HG03575 (cell line): ENCODE data around the gene ARID1B.

Source experiments
- ATAC-seq: cut with Tn5 transposase; IDR thresholded peaks from one replicate; pipeline ENCODE4 v1.9.1; 2021; ENCODE audit not compliant: unreplicated experiment, insufficient number of reproducible peaks, low FRiP score; ENCODE audit errors: extremely low read depth

The ARID1B gene

DNA sequence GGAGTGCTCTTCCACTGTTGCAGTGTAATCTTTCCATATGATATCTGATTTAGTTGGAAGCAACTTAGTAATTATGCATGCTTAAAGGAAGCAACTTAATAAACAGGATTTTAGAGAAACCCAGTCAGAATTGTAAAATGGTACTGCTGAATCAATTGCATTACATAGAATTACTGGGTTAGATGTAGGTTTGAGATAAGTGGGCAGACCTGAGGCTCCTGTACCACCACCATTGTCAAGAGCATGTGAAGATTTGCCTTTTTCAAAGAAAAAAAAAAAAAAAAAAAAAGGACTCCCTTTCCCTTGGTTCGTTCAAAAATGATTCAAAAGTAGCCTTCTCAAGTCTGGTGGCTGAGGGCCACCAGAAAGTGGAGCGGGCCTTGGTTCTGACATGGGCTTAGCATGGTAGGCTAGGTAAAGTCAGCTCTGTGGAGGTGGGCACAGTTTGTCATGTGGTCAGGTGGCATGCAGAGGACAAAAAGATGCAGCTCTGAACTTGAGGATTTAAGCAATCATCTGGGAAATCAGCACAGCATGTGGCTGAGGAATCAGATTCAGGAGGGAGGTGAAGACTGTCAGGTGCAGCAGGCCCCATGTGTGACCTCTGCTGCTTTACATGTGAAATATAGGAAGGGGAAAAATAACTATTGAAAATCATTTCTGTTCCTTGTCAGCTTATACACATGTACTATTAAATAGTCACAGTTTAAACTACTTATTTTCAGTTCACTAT is 32.4 kb downstream of the ARID1B start:
- no peak for ATAC-seq

DNA sequence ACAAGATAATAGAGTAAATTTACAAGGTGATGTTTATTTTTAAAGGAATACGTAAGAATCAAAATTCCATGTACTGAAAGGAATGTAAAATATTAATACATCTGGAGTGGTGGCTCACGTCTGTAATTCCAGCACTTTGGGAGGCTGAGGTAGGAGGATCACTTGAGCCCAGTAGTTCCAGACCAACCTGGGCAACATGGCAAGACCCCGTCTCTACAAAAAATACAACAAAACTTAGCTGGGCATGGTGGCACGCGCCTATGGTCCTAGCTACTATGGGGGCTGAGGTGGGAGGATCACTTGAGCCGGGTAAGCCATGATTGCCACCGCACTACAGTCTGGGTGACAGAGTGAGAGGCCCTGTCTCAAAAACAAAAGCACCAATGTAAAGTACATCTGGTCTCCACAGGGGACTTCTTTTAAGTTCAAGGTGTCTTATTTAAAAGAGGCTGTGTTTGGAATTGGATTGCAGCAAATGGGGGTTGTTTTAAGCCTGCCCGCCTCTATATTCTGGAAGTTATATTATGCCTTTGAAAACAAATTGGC is 36.9 kb downstream of the ARID1B start:
- no peak for ATAC-seq

DNA sequence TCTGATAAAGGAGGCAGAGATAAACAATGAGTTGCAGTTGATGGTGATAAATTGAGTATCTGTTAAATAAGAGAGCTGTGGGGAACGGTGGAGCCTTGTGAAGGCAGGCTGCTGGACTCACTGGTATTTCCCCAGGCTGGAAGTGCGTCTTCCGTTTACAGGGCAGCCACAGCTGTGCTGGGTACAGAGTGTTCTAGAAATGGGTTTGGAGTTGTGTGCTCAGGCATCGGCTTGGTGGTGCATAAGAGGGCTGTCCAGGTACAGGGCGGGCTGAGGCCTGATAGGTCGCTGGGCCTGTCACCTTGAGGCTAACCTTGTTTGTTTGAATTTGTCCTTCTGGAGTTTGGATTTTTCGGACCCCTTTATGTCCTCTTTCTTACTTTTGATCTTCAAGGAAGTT is 39.3 kb downstream of the ARID1B start:
- ATAC-seq, result no peak

DNA sequence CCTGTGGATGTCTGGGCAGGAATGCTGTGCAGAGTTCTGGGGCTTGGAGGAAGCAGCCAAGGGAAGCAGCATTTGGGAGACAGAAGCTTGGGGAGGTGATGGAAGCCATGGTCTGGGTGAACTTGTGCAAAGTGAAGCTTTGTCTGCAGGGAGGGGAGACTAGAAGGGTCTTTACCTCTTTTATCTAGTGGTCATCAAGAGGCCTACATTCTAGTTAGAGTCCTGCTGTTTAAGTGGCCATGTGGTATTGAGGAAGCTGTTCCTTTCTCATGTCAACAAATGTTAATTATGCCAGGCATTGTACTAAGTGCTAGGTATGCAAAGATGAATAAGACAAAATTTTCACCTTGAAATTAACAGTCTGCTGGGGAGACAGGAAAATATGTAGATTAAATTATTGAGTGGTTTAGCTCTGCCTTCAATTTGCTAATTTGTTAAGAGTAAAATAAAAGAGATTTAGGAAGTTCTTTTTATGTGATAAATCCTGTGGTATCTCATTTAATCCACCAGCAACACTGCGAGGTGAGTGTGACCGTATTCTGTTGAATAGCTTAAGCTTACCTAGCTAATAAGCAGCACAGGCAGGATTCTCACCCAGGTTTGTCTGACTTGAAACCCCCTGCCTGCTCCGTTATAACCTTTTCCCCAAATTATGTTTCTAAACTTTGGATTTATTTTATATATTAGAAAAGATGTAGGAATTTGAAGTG is 43.1 kb downstream of the ARID1B start:
- ATAC-seq, result no peak

DNA sequence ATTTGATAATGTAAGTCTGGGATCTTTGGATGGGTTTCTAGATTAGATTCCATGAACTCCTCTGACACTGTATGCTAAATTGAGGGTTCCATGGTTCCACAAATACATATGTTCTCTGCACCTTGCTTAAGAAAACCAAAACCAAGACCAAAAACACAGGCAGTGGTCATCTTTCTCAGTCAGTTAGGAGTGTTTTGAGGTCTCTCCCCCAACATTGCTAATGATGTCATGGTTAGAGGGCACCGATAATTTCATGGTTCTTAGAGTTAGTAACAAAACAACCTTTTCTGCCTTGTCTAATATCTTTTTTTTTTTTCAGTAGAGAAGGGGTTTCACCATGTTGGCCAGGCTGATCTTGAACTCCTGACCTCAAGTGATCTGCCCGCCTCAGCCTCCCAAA is 44.5 kb downstream of the ARID1B start:
- no peak for ATAC-seq

DNA sequence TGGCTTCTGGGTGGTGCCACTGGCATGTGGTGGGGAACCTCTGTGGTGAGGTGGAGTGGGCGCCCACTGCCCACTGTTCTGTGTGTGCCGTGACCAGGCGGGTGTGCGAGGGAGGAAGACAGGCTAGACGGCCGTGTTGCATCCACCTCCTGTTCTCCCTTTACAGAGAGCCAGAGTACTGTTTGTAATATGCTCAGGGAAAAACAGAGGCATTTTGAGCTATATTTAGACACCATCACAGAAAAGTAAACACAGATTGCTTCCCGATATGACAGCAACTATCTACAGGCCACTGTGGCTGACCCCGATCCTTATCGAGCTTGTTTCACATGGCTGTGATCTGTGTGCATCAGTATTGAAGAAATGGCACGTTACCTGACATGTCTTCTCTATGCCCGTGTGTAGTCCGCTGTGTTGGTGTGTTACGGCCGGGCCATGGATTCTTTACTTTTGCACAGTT is 45.6 kb downstream of the ARID1B start:
- no peak for ATAC-seq

DNA sequence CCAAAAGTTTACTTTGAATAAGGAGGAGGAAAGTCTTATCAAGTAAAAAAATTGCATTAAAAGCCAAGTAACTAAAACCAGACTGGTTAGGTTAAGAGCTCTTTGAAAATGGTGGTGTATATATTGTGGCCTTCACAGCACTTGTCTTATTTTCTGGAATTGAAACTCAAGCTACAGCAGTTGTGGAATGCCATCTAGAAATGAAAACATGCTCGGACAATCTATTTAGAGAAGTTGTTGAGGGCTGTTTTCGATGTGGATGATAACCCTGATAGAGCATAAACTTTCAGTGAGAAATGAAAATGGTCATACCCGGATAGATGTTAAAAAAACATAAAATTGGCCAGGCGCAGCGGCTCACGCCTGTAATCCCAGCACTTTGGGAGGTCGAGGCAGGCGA is 47.0 kb downstream of the ARID1B start:
- ATAC-seq, result no peak

DNA sequence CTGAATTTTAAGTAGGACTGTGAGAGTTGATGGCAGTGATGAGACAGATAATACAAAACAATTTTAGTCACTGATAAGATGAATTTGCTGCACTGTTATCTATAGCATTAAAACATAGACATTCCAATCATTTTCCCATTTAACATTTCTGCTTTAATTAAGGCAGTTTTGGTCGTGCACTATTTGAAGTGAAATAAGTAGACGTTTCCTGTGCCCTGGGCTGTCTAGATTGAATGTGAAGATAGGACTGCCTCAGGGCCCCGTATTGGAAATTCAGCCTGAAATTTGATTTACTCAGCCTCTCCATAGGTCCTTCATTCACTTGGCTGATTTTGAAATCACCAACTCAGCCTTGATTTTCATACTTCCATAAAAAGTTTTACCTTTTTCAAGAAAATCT is 48.3 kb downstream of the ARID1B start:
- ATAC-seq, result no peak

DNA sequence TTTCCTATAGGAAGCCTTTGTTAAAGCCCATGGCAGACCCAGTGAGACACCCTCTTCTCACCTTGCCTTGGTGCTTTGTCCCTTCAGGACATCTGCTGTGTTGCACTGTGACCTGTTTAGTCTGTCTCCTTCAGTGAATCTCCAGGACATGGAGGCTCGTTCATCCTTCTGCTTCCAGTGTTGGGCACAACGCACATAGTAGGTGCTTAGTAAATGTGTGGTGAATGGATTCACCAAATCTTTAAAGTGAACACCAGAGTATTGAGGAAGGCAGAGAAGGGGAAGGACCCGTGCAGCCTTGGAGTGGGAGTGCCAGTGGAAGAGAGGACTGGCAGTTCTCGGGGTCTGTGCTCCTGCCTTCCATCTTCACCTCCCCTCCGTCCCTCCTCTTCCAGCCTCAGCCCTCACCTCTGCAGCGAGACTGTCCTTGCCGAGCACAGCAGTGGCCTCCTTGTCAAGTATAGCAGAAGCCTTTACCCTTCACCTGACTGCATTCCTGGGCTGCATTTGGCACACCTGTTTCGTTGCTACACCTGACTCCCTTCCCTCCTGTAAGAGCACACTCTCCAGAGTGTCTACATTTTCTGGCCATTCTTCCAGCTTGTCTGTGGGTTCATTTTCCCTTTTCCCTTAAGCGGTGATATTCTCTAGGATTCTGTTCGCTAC is 49.2 kb downstream of the ARID1B start:
- ATAC-seq, result no peak

DNA sequence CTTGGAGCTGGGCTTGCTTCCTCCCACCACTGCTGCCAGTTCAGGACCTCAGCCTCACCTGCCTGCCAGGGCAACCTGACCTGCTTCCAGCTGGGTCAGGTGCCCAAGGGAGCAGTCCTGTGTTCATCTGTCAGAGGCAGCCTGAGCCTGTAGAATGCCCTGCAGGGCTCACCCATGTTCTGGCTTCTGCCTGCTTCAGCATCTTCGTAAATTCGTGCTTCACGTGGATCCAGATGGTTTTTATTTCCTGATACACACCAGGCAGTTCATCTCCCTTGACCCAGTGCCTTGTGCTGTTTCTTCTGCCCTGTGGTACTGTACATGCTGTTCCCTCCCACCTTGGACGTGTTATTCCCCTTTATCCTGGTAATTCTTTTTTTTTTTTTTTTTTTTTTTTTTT is 50.2 kb downstream of the ARID1B start:
- no peak for ATAC-seq

DNA sequence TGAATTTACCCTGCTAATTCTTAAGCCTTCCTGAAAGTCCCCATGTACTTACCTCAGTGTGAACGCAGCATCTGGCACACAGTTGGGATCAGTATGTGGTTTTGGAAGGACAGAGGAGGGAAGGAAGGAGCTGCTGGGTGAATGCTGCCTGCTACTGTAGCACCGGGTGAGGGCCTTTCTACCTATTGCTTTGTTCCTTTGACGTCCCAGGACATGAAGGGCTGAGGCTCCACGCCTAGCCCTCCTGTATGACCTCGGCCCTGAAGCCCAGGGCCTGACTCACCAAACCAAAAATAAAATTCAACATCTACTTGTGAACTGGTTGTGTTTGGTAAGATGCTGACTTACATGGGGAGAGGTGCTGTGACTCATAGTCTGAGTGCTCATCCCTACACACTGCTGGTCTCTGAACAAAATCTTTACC is 51.1 kb downstream of the ARID1B start:
- ATAC-seq, result no peak

DNA sequence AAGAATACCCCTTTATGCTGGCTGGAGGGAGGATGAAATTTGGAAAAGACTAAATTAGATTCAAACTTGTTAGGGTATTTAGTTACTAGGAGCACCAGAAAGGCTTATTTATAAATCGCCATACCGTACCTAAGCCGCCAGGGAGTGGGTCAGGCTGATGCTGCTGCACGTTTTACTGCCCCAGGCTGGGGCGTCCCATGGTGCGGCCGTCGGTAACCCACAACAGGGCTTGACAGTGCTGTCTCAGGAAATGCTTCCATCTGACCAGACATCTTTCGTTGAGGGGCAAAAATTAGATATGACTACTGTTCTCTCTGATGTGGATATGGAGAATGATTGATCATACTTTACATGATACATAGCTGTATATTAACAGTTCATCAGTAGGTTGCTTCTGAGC is 52.9 kb downstream of the ARID1B start:
- no peak for ATAC-seq

DNA sequence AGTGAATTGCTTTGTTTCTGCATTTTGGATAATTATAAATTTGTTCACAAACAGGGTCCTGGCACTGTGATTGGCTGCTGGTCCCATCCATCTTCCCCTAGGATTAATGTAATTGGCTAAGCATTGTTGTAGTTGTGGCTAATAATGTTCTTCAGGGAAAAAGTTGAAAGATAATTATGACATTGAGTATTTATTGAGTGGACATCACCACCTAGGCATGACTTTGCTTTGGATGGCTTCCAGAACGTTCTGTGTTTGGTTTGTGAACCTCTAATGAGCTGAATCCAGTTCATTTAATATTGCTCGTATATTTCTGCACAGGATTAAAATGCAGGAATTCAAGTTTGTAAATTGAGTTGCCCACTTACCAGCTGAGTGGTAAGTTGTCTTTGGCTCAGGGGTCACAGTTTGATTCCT is 55.1 kb downstream of the ARID1B start:
- ATAC-seq, result no peak

DNA sequence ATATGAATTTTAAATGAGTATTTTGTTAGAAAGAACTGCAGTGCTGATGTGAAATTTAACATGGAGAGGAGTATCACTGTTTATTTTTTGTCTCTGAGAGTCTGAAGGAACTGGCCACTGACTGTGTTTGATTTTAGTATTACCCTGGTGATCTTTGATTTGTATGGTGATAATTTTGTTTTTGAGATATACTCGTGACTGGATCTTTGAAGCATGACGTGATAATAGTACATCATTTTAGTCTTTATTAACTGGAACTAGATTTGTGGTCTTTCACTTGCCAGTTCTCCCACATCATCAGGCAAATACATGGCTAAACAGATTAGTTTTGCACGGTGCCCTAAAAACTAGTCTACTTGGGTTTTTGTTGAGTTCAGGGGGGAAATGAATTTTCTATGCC is 55.5 kb downstream of the ARID1B start:
- ATAC-seq, result no peak

DNA sequence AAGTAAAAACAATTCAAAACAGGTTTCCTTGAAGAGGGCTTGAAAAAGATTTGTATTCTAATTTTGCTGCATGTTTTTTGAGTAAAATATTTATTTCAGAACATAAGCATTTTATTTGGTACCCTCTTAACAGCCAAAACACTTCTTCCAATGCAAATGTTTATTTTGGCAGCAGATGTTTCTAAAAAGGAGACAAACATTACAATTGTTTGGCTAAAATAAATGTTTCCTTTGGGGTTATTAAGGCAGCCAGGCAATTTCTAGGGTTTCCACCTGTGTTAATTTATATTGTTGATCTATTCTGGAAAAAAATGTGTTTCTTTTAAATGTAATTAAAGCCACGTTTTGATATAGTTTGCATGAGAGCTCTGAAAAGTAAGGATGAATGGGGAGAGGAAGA is 56.6 kb downstream of the ARID1B start:
- ATAC-seq, result no peak

DNA sequence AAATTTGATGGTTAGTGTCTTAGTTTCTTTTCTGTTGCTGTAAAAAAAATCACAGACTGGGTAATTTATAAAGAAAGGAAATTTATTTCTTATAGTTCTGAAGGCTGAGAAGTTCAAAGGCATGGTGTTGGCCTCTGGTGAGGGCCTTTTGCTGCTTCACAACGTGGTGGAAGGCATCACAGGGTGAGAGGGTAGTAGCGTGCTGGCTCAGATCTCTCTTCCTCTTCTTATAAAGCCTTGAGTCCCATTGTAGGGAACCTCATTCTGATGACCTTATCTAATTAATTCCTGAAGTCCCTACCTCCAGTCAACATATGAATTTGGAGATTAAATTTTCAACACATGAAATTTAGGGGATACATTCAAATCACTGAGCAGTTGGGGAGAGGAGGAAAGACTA is 62.0 kb downstream of the ARID1B start:
- no peak for ATAC-seq

DNA sequence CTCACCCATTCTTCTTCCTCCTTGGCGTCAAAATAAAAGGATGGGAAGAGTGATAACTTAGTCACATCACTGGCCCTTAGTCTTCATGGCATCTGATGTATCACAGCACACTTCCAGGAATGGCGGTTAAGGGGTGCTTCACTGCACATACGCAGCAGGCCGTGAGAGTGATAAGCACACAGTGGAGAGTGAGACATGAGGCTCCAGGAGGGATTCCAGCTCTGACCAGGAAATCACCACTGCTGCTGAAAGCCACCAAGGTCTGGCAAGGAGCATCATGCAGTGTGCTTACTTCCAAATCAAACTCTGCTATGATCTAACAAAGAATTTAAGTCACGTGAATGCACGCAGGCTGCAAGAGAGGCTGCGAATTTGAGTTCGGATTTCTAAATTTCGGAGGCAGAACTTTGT is 62.4 kb downstream of the ARID1B start:
- ATAC-seq, result no peak

DNA sequence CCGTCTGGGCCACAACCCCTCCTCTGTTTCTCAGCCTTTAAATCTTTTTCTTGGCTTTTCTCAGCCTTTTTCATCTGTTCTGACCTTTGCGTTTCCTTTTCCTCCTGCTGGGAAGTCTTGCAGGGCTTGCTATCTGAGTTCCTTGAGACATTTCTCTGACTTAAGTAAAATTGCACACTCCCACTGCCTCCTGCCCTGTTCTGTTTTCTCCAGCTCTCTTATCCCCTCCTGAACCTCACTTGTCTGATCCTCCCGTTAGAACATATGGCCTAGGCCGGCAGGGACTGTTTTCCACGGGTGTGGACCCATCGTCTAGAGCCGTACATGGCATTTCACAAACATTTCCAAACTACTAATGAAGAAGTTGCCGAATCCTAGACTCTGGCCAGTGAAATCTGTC is 63.0 kb downstream of the ARID1B start:
- ATAC-seq, result no peak

DNA sequence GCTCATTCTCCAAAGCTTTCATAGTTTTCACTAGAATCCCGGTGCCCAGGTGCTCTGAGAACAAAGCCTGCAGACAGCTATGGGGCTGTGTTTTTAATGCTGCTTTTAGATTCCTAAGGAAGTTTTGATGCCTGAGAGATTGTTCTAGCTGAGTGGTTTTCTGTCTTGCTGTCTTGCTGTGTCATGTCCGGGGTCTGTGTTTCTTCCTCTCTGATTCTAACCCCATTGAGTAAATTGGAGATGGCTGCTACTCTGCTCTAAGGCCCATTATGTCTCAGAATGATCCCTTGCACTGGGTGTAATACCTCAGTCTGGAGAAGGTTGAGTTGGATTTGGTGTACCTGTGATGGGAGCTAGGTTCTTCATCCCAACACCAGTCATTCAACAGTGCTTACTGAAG is 63.4 kb downstream of the ARID1B start:
- no peak for ATAC-seq

DNA sequence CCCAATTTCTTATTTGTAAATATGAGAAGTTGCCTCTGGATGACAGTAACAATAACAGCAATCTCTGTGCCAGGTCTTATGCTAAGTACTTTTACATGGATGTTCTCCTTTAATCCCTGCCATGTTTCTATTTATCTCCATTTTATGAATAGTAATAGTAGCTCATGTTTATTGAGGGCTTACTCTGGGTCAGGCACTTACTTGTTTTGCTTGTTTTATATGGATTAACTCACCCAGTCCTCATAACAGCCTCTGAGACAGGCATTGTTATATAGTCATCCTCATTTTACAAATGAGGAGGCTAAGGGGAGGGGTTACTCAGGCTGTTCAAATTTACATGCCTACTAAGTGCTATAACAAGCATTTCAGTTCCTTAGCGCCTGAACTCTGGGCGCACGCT is 64.3 kb downstream of the ARID1B start:
- no peak for ATAC-seq
